GM12872 (cell line): Measurements from ENCODE around the gene ZC3H15.

Experiments
- CTCF ChIP-seq: IDR thresholded peaks from 3 replicates; pipeline ENCODE4 v1.5.1; 2011; ENCODE audit warnings: low read depth, mild to moderate bottlenecking, low read length, moderate library complexity; ENCODE audit not compliant: insufficient read depth

The ZC3H15 gene

GRCh38 chr2:186503827-186504606 is 18.0 kb downstream of the ZC3H15 start:
- TF ChIP-seq CTCF: peak; percentile 41; the same call in 1 of the 3 replicates

- TF ChIP-seq CTCF: no peak
Observed at GRCh38 chr2:186508263-186508662, 22.2 kb downstream of the ZC3H15 start.

GRCh38 chr2:186515376-186515775 is 29.3 kb downstream of the ZC3H15 start:
- TF ChIP-seq CTCF: no peak

GRCh38 chr2:186516396-186516795 is 30.3 kb downstream of the ZC3H15 start:
- no peak for TF ChIP-seq CTCF

GRCh38 chr2:186517090-186517489 is 31.0 kb downstream of the ZC3H15 start:
- TF ChIP-seq CTCF: no peak

GRCh38 chr2:186518291-186518690 is 32.2 kb downstream of the ZC3H15 start:
- TF ChIP-seq CTCF: no peak

- no peak for TF ChIP-seq CTCF
Observed at GRCh38 chr2:186518945-186519344, 32.9 kb downstream of the ZC3H15 start.
